Ectodermal cell (in vitro differentiated cells): ENCODE measurements around the gene IFIT3.
"Not testable (repeated sequence)": the region's sequence is repeated elsewhere in the genome, so short reads cannot be mapped to it uniquely, and the experiment has no call there.

Source experiments
- H3K27ac ChIP-seq: 2 replicates; pipeline ENCODE4 v1.7.0; 2013; ENCODE audit warnings: mild to moderate bottlenecking, low read depth, low read length; ENCODE audit not compliant: insufficient read depth, poor library complexity, severe bottlenecking
- H3K27me3 ChIP-seq: 2 replicates; pipeline ENCODE4 v1.7.0; 2013; ENCODE audit warnings: mild to moderate bottlenecking, low read length; ENCODE audit not compliant: insufficient read depth, control insufficient read depth, poor library complexity, severe bottlenecking
- H3K36me3 ChIP-seq: one replicate; pipeline ENCODE4 v1.7.0; 2013; ENCODE audit warnings: low read length; ENCODE audit not compliant: control insufficient read depth, insufficient read depth
- H3K4me1 ChIP-seq: one replicate; pipeline ENCODE4 v1.7.0; 2013; ENCODE audit warnings: low read length; ENCODE audit not compliant: control insufficient read depth, insufficient read depth
- H3K4me3 ChIP-seq: 2 replicates; pipeline ENCODE4 v1.7.0; 2013; ENCODE audit warnings: low read depth, low read length, control low read depth; ENCODE audit not compliant: insufficient read depth
- H3K9me3 ChIP-seq: 2 replicates; pipeline ENCODE4 v1.7.0; 2013; ENCODE audit warnings: mild to moderate bottlenecking, low read length, moderate library complexity; ENCODE audit not compliant: control insufficient read depth
- WGBS, 2 experiments: methylation state at CpG; one replicate each; pipeline ENCODE4 v1.1.7; 2013; ENCODE audit warnings: missing lambda C conversion rate in 2 of 2; 5-methylcytosine and 5-hydroxymethylcytosine counted together

IFIT3 gene

DNA sequence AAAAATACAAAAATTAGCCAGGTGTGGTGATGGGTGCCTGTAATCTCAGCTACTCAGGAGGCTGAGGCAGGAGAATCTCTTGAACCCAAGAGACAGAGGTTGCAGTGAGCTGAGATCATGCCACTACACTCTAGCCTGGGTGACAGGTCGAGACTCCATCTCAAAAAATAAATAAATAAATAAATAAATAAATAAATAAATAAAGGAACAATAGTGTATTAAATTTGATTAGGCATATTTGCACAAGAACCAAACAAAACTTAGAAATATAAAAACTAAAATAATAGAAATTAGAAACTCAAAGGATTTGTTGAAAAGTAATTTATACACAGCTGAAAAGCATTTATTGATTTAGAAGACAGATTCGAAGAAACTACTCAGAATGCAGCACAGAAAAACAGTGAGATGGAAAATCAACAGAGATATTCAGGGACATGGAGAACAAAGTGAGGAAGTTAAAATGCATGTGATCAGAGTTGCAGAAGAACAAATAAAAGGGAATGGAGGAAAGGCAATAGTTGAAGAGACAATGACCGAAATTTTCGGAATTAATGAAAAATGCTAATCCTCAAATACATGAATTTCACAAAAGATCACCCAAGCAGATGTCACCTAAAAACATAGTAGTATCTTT lies 17.7 kb downstream of the IFIT3 start:
- no peak overlapping the region for H3K4me3 ChIP-seq
- no peaks in the 10 kb centered on the region for H3K27me3 ChIP-seq
- H3K9me3 ChIP-seq = no peaks in the 10 kb centered on the region
- no peak overlapping the region for H3K27ac ChIP-seq
- H3K4me1 ChIP-seq = peaks cover 38% of the 10 kb centered on the region
- no peaks in the 10 kb centered on the region for H3K36me3 ChIP-seq
- WGBS, 2 experiments = 95 to 98% methylated on average over 3 of the region's 4 CpGs

DNA sequence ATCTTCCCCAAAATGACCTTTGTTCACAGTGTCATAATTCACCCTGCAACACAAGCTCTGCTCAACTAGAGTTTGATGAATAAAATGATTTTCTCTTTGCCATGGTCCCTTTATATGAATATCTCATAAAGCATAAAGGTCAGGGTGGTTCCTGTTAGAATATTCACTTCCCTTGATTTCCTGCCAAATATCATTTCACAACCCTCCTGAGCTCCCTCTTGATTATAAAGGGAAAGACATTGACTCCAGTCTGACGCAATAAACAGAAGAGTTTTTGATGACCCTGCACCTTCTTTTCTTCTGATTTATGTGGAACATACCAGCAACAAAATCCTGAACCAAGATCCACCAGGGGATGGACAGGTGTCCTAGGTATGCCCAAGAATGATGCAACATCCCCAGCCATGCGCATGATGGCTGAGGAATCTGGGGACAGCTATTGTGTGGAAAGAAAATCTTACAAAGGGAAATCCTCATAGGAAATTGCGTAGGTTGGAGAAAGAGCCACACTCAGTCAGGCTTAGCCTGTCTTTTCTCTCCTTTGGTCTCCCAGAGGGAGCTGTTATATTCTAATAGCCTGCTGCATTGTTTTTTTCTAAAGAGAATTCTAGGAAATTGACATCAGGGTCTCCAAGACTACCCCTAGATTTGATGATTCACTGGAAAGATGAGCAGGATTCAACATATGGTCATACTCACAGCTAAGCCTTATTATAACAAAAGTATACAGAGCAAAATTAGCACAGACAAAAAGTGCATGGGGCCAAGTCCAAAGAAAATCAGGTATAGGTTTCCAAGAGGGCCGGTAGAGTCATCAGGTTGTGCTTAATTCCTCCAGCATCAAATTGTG lies 18.8 kb downstream of the IFIT3 start:
- Histone ChIP-seq H3K9me3 (no peaks in the 10 kb centered on the region), H3K27me3 (no peaks in the 10 kb centered on the region), H3K4me1 (peaks cover 38% of the 10 kb centered on the region), H3K4me3 (no peak overlapping the region), H3K36me3 (no peaks in the 10 kb centered on the region), H3K27ac (no peak overlapping the region)
- 61 to 69% methylated on average over 4 of the region's 4 CpGs for WGBS, 2 experiments

DNA sequence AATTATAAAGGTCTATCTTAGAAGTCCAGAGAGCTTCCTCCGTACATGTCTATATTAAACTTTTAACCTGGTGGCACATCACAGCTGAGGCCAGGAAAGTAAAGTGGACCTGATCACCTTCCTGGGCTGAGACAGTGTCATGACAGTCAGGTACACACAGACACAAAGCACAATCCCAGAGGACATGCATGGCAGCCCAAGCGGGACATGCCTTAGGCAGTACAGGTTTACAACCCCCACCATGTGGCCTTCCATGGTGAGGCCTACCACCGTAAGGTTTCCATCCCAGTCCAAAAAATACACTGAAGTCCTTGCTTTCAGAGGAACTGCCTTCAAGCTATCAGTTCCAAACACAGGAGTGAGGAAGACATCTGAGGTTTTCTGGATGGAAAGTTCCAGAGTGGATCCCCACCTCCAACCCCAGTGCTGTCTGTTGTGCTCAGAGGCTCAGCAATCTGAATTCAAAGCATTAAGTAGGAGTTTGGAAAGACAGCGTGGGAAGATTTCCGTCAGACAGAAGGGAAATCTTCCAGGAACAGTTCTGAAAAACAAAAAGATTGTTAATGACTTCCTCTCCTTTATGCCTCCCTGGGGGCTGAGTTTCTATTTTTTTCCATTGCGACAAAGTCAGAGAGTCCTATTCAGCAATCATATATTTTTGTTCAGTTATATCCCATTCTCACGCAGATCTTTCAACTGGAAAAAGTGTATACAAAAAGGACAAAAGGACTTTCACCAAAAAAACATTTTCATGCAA lies 20.1 kb downstream of the IFIT3 start:
- no peaks in the 10 kb centered on the region for H3K9me3 ChIP-seq
- 84 to 88% methylated on average over 7 of the region's 7 CpGs for WGBS, 2 experiments
- no peaks in the 10 kb centered on the region for H3K27me3 ChIP-seq
- peaks cover 30% of the 10 kb centered on the region for H3K4me1 ChIP-seq
- H3K4me3 ChIP-seq = no peak overlapping the region
- no peak overlapping the region for H3K27ac ChIP-seq
- H3K36me3 ChIP-seq = no peaks in the 10 kb centered on the region

DNA sequence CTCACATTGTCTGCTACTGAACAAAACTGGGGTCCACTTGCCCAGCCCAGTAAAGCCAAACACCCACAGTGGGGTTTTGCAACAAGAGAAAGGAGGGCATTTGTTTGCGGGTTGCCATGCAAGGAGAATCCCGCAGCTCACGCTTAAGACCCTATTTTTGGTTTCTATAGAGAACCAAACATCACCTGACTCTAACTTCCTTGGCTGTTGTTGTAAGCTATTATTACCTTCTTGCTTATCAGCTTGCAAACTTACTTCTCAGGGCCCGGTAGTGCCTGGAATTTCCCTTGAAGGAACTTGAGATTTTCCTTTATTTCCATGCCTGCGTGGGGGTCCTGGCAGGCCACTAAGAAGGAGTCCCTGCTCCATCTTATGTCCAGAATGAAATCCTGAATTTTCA lies 20.7 kb downstream of the IFIT3 start:
- H3K4me1 ChIP-seq = peaks cover 25% of the 10 kb centered on the region
- WGBS, 2 experiments = 51 to 56% methylated on average over 5 of the region's 5 CpGs
- no peak overlapping the region for H3K4me3 ChIP-seq
- H3K27ac ChIP-seq = no peak overlapping the region
- no peaks in the 10 kb centered on the region for H3K36me3 ChIP-seq
- no peaks in the 10 kb centered on the region for H3K27me3 ChIP-seq
- no peaks in the 10 kb centered on the region for H3K9me3 ChIP-seq

DNA sequence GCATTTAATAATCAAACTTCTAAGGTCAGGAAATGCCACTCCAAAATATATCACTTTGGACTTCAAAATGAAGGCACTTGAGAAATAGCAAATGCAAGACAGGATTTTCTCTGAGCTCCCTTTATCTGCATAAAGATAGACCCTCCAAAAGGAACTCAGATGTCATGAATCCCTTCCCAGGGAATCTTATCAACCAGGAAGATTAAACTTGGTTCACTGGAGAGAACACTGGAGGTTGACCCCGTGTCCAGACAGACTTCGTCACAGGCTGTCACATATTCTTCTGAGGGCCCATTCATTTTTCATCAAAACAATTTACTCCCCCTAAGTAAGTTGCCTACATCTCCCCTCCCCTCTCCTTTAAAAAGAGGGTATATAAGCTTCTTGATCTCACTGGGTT lies 21.2 kb downstream of the IFIT3 start:
- no peaks in the 10 kb centered on the region for H3K36me3 ChIP-seq
- no peak overlapping the region for H3K4me3 ChIP-seq
- no peaks in the 10 kb centered on the region for H3K9me3 ChIP-seq
- H3K27me3 ChIP-seq = no peaks in the 10 kb centered on the region
- H3K27ac ChIP-seq = no peak overlapping the region
- peaks cover 25% of the 10 kb centered on the region for H3K4me1 ChIP-seq
- WGBS, 2 experiments = 91 to 93% methylated on average over 2 of the region's 2 CpGs

DNA sequence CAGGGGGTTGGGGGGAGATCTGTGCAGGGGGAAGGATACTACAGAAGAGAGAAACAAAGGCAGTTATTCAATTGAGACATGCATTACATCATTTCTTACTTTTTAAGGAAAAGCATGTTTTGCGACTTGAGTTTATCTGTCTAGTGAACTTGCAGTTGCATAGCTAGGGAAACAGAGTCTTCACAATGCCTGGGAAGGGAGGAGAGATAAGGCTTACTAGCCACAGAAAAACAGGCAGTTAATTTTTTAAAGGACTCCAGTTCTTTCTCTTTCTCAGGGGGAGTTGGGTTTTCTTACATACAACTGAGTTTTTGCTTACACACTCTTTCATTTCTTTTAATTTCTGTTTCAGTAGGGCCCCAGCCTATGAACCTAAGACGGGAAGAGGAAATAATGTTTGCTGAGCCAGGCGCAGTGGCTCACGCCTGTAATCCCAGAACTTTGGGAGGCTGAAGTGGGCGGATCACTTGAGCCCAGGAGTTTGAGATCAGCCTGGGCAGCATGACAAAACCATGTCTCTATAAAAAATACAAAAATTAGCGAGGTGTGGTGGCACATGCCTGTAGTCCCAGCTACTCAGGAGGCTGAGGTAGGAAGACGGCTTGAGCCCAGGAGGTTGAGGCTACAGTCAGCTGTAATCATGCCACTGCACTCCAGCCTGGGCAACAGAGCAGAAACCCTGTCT lies 23.0 kb downstream of the IFIT3 start:
- 85 to 90% methylated on average over 7 of the region's 7 CpGs for WGBS, 2 experiments
- H3K9me3 ChIP-seq, H3K27me3 ChIP-seq, H3K27ac ChIP-seq, H3K36me3 ChIP-seq, H3K4me3 ChIP-seq: not testable (repeated sequence)
- peaks cover 25% of the 10 kb centered on the region for H3K4me1 ChIP-seq

DNA sequence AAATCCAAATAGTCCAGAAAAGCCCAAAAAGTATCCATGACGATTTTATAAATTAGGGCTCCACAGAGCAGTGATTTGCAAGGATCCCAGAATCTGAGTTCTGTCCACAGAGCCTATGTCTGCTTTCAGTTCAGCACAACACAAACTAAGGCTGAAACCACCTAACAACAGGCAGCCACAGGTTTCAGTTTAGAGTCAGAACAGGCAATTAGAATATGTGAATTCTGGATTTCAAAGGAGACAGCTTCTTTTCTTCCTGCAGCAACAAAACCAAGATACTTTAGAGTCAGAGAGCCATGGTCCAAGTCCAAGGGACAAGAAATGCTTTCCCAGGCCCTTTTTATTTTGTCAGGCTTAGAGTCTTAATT lies 23.6 kb downstream of the IFIT3 start:
- Histone ChIP-seq H3K36me3 (no peaks in the 10 kb centered on the region), H3K4me1 (peaks cover 20% of the 10 kb centered on the region), H3K9me3 (no peaks in the 10 kb centered on the region), H3K4me3 (no peak overlapping the region), H3K27ac (no peak overlapping the region), H3K27me3 (no peaks in the 10 kb centered on the region)
- 82 to 89% methylated on average over 1 of the region's 1 CpG for WGBS, 2 experiments

DNA sequence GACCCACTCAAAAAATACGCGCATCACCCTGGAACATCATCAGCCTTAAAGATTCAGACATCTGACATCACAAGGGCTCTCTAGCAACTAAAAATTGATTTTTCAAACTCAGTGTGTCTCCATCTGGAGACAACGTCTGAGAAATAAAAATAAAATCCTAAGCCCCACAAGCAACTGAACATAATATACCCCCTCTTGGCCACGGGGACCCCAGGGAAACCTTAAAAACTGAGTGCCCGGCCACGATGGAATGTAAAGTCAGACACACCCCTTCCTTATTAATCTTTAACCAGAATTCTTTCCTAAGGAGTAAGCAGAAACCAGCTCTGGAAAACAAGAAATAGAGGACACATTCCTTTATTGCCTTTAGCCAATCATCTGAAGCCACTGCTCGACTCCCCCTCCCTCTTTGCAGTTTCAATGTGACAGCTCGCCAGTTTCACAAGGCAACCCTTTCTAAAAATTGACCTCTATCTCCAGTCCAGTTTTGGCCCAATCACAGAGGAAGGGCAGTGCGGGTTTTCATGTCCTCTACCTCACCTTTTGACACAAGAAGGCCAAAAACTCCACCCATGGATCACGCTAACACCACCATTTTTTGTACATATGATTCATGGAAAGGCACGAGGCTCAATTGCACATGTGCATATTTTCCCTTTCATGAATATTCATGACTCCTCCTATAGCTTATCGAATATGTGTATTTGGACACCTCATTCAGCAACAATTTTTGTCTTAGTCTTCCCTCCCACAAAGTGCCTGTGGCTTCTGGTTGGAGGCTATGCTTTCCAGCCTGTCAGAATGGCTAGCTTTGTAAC lies 24.2 kb downstream of the IFIT3 start:
- Histone ChIP-seq H3K4me3 (no peak overlapping the region), H3K4me1 (peaks cover 14% of the 10 kb centered on the region), H3K9me3 (no peaks in the 10 kb centered on the region), H3K36me3 (no peaks in the 10 kb centered on the region), H3K27me3 (no peaks in the 10 kb centered on the region), H3K27ac (no peak overlapping the region)
- WGBS, 2 experiments = 84 to 85% methylated on average over 12 of the region's 12 CpGs

DNA sequence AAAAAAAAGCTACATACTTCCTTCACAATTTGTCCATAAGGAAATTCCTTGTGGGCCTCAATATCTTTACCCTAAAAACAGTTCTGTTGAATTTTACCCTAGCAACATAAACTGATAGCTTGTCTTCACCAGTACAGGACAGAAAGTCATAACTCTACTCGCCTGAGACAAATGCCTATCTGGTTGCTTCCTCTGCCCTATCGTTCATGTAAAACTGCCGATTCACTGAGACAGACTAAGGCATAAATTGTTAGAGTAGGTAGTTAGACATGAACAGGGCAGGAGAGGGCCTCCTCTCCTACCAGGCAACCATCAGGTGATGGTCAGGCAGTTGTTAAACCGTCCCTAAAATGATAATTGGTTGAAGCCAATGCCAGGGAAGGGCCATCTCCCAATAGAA lies 25.0 kb downstream of the IFIT3 start:
- 94 to 96% methylated on average over 4 of the region's 4 CpGs for WGBS, 2 experiments
- no peaks in the 10 kb centered on the region for H3K36me3 ChIP-seq
- H3K4me3 ChIP-seq = no peak overlapping the region
- H3K27ac ChIP-seq = no peak overlapping the region
- H3K27me3 ChIP-seq = no peaks in the 10 kb centered on the region
- H3K4me1 ChIP-seq = peaks cover 10% of the 10 kb centered on the region
- no peaks in the 10 kb centered on the region for H3K9me3 ChIP-seq
